HepG2 (cell line): Measurements from ENCODE around the gene CCL22. TPM values are rescaled to one million over a fixed set of nuclear protein-coding genes. Genes with fewer than 3 reads are reported as not detected.
A peak's percentile ranks its signal among the peaks of the same experiment; 100 is the strongest.

Source experiments
- MATR3 ChIP-seq: sonication (generic); formaldehyde crosslinking; IDR thresholded peaks from 2 replicates; pipeline ENCODE4 v1.4.0; 2020; ENCODE audit warnings: missing genetic modification reagents
- MED13 ChIP-seq: sonication (generic); formaldehyde crosslinking; IDR thresholded peaks from 2 replicates; pipeline ENCODE4 v1.5.0; 2020; ENCODE audit warnings: missing genetic modification reagents
- NFIB ChIP-seq: sonication (generic); formaldehyde crosslinking; IDR thresholded peaks from 2 replicates; pipeline ENCODE4 v1.9.0; 2021; ENCODE audit warnings: missing genetic modification reagents, mild to moderate bottlenecking, borderline replicate concordance
- NFIC ChIP-seq: IDR thresholded peaks from 2 replicates; pipeline ENCODE4 v1.6.1; 2012; ENCODE audit warnings: mild to moderate bottlenecking, low read length, inconsistent platforms
- SMC3 ChIP-seq: IDR thresholded peaks from 2 replicates; pipeline ENCODE4 v1.6.1; 2011; ENCODE audit warnings: low read length, improper control_type of control experiment
- ZBTB7B ChIP-seq: sonication (generic); formaldehyde crosslinking; IDR thresholded peaks from 2 replicates; pipeline ENCODE4 v1.4.0; 2020; ENCODE audit warnings: missing genetic modification reagents
- ZFP36 ChIP-seq: fragments of 150-350 bp; IDR thresholded peaks from 2 replicates; pipeline ENCODE4 v1.6.1; 2018; ENCODE audit warnings: borderline replicate concordance, low read length, low read depth; ENCODE audit not compliant: partially characterized antibody
- ZNF3 ChIP-seq: IDR thresholded peaks from 2 replicates; pipeline ENCODE4 v1.7.0; 2017; ENCODE audit warnings: inconsistent platforms
- polyA plus RNA-seq, 8 experiments: library from polyadenylated mRNA; depleted of rRNA in 3 of 8; stranded (reverse) in 7 of 8; unstranded in 1 of 8; fragments of >200 nt; fragmentation: Illumina TruSeq in 4 of 8; extraction: Trizol in 4 of 8; gene quantifications; 2 replicates each; pipeline versions ENCODE4 v1.2.1 to v1.2.3, GENCODE V29; 2011 to 2016; ENCODE audit warnings: low read depth in 4 of 8, missing spikeins in 1 of 8, mixed read lengths in 1 of 8; ENCODE audit not compliant: insufficient read depth in 1 of 8
- total RNA-seq, 5 experiments: library from RNA; depleted of rRNA; stranded (reverse); fragments of >200 nt; fragmentation: Illumina TruSeq; extraction: Trizol; gene quantifications; 2 replicates each; pipeline ENCODE4 v1.2.3, GENCODE V29; 2016; ENCODE audit warnings: low read depth in 1 of 5
- TF ChIP-seq, protein P1 (sequence below): sonication (generic); formaldehyde crosslinking; IDR thresholded peaks from 2 replicates; pipeline ENCODE4 v1.4.0; 2020; ENCODE audit warnings: missing genetic modification reagents, borderline replicate concordance
- TF ChIP-seq, protein P2 (sequence below): fragments of 450-650 bp; IDR thresholded peaks from 2 replicates; pipeline ENCODE4 v1.6.1; 2016
- TF ChIP-seq, protein P3 (sequence below): sonication (generic); formaldehyde crosslinking; IDR thresholded peaks from 2 replicates; pipeline ENCODE4 v1.4.0; 2020; ENCODE audit warnings: missing genetic modification reagents, borderline replicate concordance
- TF ChIP-seq, protein P4 (sequence below): sonication (generic); formaldehyde crosslinking; IDR thresholded peaks from 2 replicates; pipeline ENCODE4 v1.5.0; 2020; ENCODE audit warnings: missing genetic modification reagents, mild to moderate bottlenecking, borderline replicate concordance
- TF ChIP-seq, protein P5 (sequence below): sonication (generic); formaldehyde crosslinking; IDR thresholded peaks from 2 replicates; pipeline ENCODE4 v1.4.0; 2020; ENCODE audit warnings: low read depth, missing genetic modification reagents
- TF ChIP-seq, protein P6 (sequence below): sonication (generic); formaldehyde crosslinking; IDR thresholded peaks from 2 replicates; pipeline ENCODE4 v1.4.0; 2020; ENCODE audit warnings: mild to moderate bottlenecking, low read depth, missing genetic modification reagents

CCL22 gene
- total and polyA plus RNA-seq, 2 of the 13 experiments (the other 11 are each of a cell fraction or from before 2014, with no cell fraction given), result not detected

DNA sequence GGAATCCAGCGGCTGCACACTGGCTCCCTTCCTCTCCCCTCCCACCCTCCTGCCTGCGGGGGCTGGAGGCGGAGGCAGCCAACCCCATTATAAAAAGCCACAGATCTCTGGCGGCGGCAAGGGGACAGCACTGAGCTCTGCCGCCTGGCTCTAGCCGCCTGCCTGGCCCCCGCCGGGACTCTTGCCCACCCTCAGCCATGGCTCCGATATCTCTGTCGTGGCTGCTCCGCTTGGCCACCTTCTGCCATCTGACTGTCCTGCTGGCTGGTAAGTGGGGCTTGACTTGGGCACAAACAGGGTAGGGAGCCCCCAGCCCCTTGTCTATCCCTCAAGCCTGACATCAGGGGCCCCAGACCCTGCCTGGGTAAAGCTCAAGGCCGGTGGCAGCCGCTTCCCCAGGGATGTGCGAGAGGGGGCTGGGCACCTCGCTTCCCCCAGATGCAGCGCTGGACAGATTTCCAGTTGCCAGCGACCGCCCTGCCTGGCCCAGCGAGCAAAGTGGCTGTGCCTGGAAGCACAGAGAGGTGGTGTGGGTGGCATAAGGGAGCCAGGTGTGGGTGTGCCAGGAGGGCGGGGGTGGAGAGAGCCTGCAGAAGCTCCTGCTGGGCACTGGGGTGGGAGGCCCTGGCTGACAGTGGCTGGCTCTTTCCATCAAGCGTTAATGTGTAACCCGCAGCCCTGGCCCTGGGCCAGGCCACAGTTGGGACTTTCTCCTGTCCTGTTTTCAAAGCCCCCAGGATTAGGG, 14.0 kb downstream of the CCL22 start, which contains the start of gene CX3CL1 (continued):
- TF ChIP-seq NFIC (peak; percentile 98), NFIB (no peak), SMC3 (no peak), ZFP36 (no peak), ZBTB7B (CRISPR knock-in tag) (peak; percentile 100; the same call in 1 of the 2 replicates), MATR3 (CRISPR knock-in tag) (no peak), MED13 (CRISPR knock-in tag) (peak; percentile 96), ZNF3 (CRISPR knock-in tag) (no peak)
- TF ChIP-seq, protein P1, sequence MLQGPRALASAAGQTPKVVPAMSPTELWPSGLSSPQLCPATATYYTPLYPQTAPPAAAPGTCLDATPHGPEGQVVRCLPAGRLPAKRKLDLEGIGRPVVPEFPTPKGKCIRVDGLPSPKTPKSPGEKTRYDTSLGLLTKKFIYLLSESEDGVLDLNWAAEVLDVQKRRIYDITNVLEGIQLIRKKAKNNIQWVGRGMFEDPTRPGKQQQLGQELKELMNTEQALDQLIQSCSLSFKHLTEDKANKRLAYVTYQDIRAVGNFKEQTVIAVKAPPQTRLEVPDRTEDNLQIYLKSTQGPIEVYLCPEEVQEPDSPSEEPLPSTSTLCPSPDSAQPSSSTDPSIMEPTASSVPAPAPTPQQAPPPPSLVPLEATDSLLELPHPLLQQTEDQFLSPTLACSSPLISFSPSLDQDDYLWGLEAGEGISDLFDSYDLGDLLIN (CRISPR knock-in tag), result peak; percentile 84; the same call in 1 of the 2 replicates
- TF ChIP-seq, protein P2, sequence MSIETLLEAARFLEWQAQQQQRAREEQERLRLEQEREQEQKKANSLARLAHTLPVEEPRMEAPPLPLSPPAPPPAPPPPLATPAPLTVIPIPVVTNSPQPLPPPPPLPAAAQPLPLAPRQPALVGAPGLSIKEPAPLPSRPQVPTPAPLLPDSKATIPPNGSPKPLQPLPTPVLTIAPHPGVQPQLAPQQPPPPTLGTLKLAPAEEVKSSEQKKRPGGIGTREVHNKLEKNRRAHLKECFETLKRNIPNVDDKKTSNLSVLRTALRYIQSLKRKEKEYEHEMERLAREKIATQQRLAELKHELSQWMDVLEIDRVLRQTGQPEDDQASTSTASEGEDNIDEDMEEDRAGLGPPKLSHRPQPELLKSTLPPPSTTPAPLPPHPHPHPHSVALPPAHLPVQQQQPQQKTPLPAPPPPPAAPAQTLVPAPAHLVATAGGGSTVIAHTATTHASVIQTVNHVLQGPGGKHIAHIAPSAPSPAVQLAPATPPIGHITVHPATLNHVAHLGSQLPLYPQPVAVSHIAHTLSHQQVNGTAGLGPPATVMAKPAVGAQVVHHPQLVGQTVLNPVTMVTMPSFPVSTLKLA, result no peak
- TF ChIP-seq, protein P3, sequence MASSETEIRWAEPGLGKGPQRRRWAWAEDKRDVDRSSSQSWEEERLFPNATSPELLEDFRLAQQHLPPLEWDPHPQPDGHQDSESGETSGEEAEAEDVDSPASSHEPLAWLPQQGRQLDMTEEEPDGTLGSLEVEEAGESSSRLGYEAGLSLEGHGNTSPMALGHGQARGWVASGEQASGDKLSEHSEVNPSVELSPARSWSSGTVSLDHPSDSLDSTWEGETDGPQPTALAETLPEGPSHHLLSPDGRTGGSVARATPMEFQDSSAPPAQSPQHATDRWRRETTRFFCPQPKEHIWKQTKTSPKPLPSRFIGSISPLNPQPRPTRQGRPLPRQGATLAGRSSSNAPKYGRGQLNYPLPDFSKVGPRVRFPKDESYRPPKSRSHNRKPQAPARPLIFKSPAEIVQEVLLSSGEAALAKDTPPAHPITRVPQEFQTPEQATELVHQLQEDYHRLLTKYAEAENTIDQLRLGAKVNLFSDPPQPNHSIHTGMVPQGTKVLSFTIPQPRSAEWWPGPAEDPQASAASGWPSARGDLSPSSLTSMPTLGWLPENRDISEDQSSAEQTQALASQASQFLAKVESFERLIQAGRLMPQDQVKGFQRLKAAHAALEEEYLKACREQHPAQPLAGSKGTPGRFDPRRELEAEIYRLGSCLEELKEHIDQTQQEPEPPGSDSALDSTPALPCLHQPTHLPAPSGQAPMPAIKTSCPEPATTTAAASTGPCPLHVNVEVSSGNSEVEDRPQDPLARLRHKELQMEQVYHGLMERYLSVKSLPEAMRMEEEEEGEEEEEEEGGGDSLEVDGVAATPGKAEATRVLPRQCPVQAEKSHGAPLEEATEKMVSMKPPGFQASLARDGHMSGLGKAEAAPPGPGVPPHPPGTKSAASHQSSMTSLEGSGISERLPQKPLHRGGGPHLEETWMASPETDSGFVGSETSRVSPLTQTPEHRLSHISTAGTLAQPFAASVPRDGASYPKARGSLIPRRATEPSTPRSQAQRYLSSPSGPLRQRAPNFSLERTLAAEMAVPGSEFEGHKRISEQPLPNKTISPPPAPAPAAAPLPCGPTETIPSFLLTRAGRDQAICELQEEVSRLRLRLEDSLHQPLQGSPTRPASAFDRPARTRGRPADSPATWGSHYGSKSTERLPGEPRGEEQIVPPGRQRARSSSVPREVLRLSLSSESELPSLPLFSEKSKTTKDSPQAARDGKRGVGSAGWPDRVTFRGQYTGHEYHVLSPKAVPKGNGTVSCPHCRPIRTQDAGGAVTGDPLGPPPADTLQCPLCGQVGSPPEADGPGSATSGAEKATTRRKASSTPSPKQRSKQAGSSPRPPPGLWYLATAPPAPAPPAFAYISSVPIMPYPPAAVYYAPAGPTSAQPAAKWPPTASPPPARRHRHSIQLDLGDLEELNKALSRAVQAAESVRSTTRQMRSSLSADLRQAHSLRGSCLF (CRISPR knock-in tag), result no peak
- TF ChIP-seq, protein P4, sequence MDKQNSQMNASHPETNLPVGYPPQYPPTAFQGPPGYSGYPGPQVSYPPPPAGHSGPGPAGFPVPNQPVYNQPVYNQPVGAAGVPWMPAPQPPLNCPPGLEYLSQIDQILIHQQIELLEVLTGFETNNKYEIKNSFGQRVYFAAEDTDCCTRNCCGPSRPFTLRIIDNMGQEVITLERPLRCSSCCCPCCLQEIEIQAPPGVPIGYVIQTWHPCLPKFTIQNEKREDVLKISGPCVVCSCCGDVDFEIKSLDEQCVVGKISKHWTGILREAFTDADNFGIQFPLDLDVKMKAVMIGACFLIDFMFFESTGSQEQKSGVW (CRISPR knock-in tag), result no peak
- TF ChIP-seq, protein P5, sequence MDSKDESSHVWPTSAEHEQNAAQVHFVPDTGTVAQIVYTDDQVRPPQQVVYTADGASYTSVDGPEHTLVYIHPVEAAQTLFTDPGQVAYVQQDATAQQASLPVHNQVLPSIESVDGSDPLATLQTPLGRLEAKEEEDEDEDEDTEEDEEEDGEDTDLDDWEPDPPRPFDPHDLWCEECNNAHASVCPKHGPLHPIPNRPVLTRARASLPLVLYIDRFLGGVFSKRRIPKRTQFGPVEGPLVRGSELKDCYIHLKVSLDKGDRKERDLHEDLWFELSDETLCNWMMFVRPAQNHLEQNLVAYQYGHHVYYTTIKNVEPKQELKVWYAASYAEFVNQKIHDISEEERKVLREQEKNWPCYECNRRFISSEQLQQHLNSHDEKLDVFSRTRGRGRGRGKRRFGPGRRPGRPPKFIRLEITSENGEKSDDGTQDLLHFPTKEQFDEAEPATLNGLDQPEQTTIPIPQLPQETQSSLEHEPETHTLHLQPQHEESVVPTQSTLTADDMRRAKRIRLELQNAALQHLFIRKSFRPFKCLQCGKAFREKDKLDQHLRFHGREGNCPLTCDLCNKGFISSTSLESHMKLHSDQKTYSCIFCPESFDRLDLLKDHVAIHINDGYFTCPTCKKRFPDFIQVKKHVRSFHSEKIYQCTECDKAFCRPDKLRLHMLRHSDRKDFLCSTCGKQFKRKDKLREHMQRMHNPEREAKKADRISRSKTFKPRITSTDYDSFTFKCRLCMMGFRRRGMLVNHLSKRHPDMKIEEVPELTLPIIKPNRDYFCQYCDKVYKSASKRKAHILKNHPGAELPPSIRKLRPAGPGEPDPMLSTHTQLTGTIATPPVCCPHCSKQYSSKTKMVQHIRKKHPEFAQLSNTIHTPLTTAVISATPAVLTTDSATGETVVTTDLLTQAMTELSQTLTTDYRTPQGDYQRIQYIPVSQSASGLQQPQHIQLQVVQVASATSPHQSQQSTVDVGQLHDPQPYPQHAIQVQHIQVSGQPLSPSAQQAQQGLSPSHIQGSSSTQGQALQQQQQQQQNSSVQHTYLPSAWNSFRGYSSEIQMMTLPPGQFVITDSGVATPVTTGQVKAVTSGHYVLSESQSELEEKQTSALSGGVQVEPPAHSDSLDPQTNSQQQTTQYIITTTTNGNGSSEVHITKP (CRISPR knock-in tag), result peak; percentile 49; the same call in 1 of the 2 replicates
- TF ChIP-seq, protein P6, sequence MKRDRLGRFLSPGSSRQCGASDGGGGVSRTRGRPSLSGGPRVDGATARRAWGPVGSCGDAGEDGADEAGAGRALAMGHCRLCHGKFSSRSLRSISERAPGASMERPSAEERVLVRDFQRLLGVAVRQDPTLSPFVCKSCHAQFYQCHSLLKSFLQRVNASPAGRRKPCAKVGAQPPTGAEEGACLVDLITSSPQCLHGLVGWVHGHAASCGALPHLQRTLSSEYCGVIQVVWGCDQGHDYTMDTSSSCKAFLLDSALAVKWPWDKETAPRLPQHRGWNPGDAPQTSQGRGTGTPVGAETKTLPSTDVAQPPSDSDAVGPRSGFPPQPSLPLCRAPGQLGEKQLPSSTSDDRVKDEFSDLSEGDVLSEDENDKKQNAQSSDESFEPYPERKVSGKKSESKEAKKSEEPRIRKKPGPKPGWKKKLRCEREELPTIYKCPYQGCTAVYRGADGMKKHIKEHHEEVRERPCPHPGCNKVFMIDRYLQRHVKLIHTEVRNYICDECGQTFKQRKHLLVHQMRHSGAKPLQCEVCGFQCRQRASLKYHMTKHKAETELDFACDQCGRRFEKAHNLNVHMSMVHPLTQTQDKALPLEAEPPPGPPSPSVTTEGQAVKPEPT, result no peak; the same call in 1 of the 2 replicates
